ENCODE measurements around the gene TSEN34. TPM values are rescaled to one million over a fixed set of nuclear protein-coding genes. Genes with fewer than 3 reads are reported as not detected.
"Not testable (repeated sequence)": the region's sequence is repeated elsewhere in the genome, so short reads cannot be mapped to it uniquely, and the experiment has no call there.

Gene TSEN34
- total RNA-seq, 1 donor from 2014 or later, result 52.6 TPM

GRCh38 chr19:54243809-54244208, 52.7 kb downstream of the TSEN34 start:
- DNase-seq (ENCODE audit: low read depth); H3K79me2 ChIP-seq (ENCODE audit: insufficient read depth, low read length); H3K9me3 ChIP-seq (ENCODE audit: insufficient read depth, low read depth, low read length); H4K20me1 ChIP-seq (ENCODE audit: insufficient read depth, low read length); H3K27ac Mint-ChIP-seq (ENCODE audit: unreplicated experiment); H3K27me3 ChIP-seq (ENCODE audit: insufficient read depth, low read length); H2AFZ ChIP-seq (ENCODE audit: low read depth, low read length); H3K36me3 Mint-ChIP-seq (ENCODE audit: low read depth, unreplicated experiment); H3K4me1 ChIP-seq (ENCODE audit: insufficient read depth, low read length); H3K4me2 ChIP-seq (ENCODE audit: low read length); H3K4me1 Mint-ChIP-seq (ENCODE audit: low read depth, unreplicated experiment); H3K9ac ChIP-seq (ENCODE audit: low read length); H3K27ac ChIP-seq (ENCODE audit: low read depth, low read length); H3K4me3 ChIP-seq (ENCODE audit: insufficient read depth, low read depth, low read length); H3K9me3 Mint-ChIP-seq (ENCODE audit: unreplicated experiment); H3K4me3 Mint-ChIP-seq (ENCODE audit: unreplicated experiment); FAIRE-seq; H3K36me3 ChIP-seq (ENCODE audit: insufficient read depth, low read length): not testable (repeated sequence)
- peaks cover 11% of the 10 kb centered on the region for H3K27me3 Mint-ChIP-seq (ENCODE audit: low read depth, unreplicated experiment)

Other genes with a start within 250 kb of the TSEN34 start
- 3.2 TPM in 2 replicates for gene CACNG8, start 228.4 kb upstream of the TSEN34 start, total RNA-seq
- gene CACNG6, start 199.7 kb upstream of the TSEN34 start, total RNA-seq, result 0.20 TPM in 1 of 2 replicates, not detected in the other
- gene VSTM1, start 127.4 kb upstream of the TSEN34 start, total RNA-seq, result 0.68 TPM in 1 of 2 replicates, not detected in the other
- gene TARM1, start 109.9 kb upstream of the TSEN34 start, total RNA-seq, result not detected in 2 replicates
- 0.20 and 0.22 TPM in 2 replicates for gene OSCAR, start 90.5 kb upstream of the TSEN34 start, total RNA-seq
- 98.0 and 99.2 TPM in 2 replicates for gene NDUFA3, start 88.5 kb upstream of the TSEN34 start, total RNA-seq
- 21.6 and 25.2 TPM in 2 replicates for gene TFPT, start 75.7 kb upstream of the TSEN34 start, total RNA-seq
- 62.3 and 67.2 TPM in 2 replicates for gene PRPF31, start 75.6 kb upstream of the TSEN34 start, total RNA-seq
- gene CNOT3, start 53.5 kb upstream of the TSEN34 start, total RNA-seq, result 39.2 and 47.1 TPM in 2 replicates
- 4.1 and 4.8 TPM in 2 replicates for gene LENG1, start 31.6 kb upstream of the TSEN34 start, total RNA-seq
- 0.94 and 1.9 TPM in 2 replicates for gene TMC4, start 18.1 kb upstream of the TSEN34 start, total RNA-seq
- gene MBOAT7, start 1.7 kb upstream of the TSEN34 start, total RNA-seq, result 145 and 162 TPM in 2 replicates
- 685 and 779 TPM in 2 replicates for gene RPS9, start 9.6 kb downstream of the TSEN34 start, total RNA-seq
- not detected in 2 replicates for gene LILRB3, start 31.7 kb downstream of the TSEN34 start, total RNA-seq
- not detected in 2 replicates for gene LILRA6, start 51.5 kb downstream of the TSEN34 start, total RNA-seq
- not detected in 2 replicates for gene LILRB5, start 66.0 kb downstream of the TSEN34 start, total RNA-seq
- not detected in 2 replicates for gene LILRB2, start 89.8 kb downstream of the TSEN34 start, total RNA-seq
- not detected in 2 replicates for gene LILRA5, start 121.9 kb downstream of the TSEN34 start, total RNA-seq
- not detected in 2 replicates for gene LILRA4, start 147.9 kb downstream of the TSEN34 start, total RNA-seq
- not detected in 2 replicates for gene LAIR1, start 173.6 kb downstream of the TSEN34 start, total RNA-seq
- gene TTYH1, start 224.2 kb downstream of the TSEN34 start, total RNA-seq, result 8.4 and 12.6 TPM in 2 replicates

All from astrocyte (in vitro differentiated cells and primary cell).